ENCODE results near the gene MUC5AC.
"Not testable (repeated sequence)": the region's sequence is repeated elsewhere in the genome, so short reads cannot be mapped to it uniquely, and the experiment has no call there.

MUC5AC gene

GRCh38 chr11:1148752-1149180 is 9.0 kb upstream of the MUC5AC start:
- DNase-seq = no peak

- no peak for DNase-seq
These were observed 8.2 kb upstream of the MUC5AC start for GRCh38 chr11:1149545-1149944.

GRCh38 chr11:1150116-1150515 is 7.6 kb upstream of the MUC5AC start:
- no peak for DNase-seq

GRCh38 chr11:1150769-1151365 is 6.9 kb upstream of the MUC5AC start:
- DNase-seq = no peak

GRCh38 chr11:1151366-1152315 is 6.1 kb upstream of the MUC5AC start:
- no peak for DNase-seq

- DNase-seq = peak; percentile 53
These were observed 5.2 kb upstream of the MUC5AC start for GRCh38 chr11:1152316-1153104.

GRCh38 chr11:1153105-1153950 is 4.4 kb upstream of the MUC5AC start:
- DNase-seq = no peak

GRCh38 chr11:1153951-1154493 is 3.7 kb upstream of the MUC5AC start:
- DNase-seq = no peak

- not testable (repeated sequence) for DNase-seq
These were observed 3.1 kb upstream of the MUC5AC start for GRCh38 chr11:1154656-1155055.

GRCh38 chr11:1155274-1155693 is 2.5 kb upstream of the MUC5AC start:
- DNase-seq = no peak

- DNase-seq = no peak
These were observed 1.0 kb upstream of the MUC5AC start for GRCh38 chr11:1156506-1157340.

GRCh38 chr11:1157341-1157644 is 460 bp upstream of the MUC5AC start:
- no peak for DNase-seq

- DNase-seq = no peak
These were observed 1.1 kb downstream of the MUC5AC start for GRCh38 chr11:1158681-1159487.

- DNase-seq = not testable (repeated sequence)
These were observed 1.9 kb downstream of the MUC5AC start for GRCh38 chr11:1159488-1160220.

GRCh38 chr11:1160231-1161101 is 2.7 kb downstream of the MUC5AC start:
- DNase-seq = no peak

- DNase-seq = no peak
These were observed 3.8 kb downstream of the MUC5AC start for GRCh38 chr11:1161410-1162137.

GRCh38 chr11:1162138-1162475 is 4.4 kb downstream of the MUC5AC start:
- no peak for DNase-seq

Measured in NK-92 treated with Interleukin-12 subunit alpha and Interleukin-12 subunit beta, amount 100 ng/mL, for 24 hours (cell line).